DLD1 (cell line): Measurements from ENCODE around the gene BRINP2.
"Not testable (repeated sequence)": the region's sequence is repeated elsewhere in the genome, so short reads cannot be mapped to it uniquely, and the experiment has no call there.

ENCODE experiments used
- in situ Hi-C: cut with HindIII; loops from 2 replicates; pipeline ENCODE4 v1.10.0; 2017; ENCODE audit warnings: low sequenced_read_pairs

BRINP2 gene

DNA sequence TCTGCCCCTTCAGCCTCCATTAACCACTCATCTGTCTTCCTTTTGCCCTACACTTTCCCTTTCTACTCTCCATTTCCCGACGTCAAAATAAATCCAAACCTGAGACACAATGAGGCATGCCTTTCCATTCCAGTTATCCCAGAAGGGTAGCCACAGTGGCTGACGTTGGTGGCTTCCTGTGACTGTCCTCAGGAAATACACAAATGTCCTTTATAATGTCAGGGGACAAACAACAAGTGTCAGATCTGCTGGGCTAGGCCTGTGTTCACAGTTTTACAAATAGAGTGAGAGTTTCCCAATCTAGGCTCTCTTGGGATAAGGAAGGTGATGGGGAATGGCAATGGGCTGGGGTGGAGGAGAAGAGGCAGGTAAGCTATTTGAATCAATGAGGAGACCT, 135.3 kb downstream of the BRINP2 start:
- in situ Hi-C loops: no loop called here

DNA sequence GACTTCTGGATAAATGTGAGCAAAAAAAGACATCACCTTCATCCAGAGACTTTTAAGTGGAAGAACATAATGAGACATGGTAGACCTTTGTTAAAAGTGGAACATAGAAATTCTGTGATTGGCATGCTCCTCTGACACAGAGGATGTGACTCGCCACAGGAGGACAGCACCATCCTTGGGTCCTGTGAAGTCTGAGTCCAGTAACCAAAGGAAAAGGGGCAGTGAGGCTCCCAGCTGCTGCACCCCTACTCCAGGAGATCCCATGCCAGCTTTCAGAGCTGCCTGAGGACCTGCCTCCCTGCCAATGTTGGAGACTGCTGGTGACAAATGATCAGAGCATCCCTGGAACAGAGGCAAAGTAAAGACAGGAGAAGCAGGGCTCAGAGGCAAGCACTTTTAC, 136.2 kb downstream of the BRINP2 start:
- in situ Hi-C loops: no loop called here

DNA sequence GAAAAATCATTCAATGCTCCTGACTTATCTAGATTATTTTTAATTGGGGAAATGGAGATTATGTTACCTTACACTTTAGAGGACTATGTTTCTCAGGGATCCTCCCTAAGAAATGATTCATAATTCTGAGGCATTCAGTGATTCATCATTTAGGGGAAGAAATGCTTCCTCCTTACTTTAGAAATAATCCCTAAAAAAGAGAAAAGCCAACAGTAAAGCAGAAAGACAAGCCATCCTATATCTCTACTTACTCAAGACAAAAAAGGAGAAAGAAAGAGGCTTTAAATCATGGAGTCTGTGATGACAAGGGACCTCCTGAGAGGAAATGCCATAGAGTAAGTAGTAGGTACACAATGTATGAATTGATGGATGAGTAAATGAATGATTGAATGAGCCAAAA, 137.0 kb downstream of the BRINP2 start:
- in situ Hi-C loops: no loop called here

DNA sequence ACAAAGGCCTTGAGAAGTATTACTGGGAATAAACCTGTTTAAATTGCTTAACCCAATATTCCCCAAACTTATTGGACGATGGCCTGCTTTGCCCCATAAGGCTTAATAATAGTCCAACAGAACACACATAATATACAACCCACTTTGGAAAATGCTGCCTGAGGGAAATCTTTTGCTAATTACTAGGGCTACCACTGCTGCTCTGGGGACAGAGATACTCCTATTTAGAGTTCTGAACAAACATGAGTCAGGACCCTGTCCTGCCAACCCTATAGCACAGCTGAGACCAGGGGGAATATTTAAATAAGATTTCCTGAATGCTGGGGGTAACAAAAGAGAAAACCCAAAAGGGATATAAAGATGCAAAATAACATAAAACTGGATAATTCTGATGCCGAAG, 139.1 kb downstream of the BRINP2 start:
- in situ Hi-C loops: no loop called here

DNA sequence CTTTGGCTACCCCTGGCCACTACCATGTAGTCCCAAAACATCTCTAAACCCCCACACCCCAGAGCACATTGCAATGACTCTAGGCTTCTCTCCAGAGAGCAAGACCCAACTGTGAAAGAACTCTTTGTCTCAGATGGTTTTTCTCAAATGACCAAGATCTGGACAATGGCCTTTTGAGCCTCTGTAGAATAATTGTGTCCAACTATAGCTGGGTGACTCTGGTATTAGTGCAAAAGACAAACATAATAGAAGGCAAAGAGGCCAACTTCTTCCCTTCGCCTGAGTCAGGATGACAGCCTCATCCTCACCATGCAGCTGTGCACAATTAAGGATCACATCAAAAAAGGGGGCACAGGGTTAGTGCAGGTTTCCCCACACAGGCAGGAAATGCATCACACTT, 139.6 kb downstream of the BRINP2 start:
- in situ Hi-C loops: no loop called here

DNA sequence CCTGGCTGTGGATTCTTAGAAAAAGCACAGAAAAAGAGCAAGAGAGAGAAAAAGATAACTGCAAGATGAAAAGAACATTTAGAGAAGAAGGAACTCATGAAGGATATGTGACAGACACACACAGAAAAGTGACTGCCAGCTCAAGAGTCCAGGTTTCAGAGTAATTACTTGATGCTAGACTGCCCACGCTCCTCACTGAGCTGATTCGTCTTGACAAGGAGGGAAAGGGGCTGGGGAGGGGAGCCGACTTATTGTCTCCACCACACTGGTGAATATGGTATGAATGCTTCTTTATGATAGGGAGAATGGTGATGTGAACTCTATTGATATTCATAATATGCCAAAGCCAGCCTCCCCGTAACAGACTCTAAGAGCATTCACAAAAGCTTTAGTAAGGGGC, 140.4 kb downstream of the BRINP2 start:
- in situ Hi-C loops: no loop called here

DNA sequence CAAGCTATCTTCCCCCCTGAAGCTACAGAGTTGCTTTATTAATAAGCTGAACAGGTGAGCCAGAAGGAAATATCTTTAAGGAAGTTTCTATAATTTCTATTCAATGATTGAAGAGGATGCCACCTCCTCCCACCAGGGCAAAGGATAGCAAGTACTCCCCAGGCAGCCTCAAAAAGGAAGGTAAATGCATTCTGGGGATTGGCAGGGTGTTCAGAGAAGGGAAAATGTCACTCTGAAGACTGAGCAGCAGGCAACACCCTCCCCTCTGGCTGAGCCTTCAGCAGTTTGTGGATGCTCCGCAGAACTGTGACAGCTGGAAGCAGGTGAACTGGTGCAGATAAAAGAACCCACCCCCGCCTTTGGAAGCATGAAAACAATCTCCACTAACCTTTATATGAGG, 140.8 kb downstream of the BRINP2 start:
- in situ Hi-C loops: no loop called here

DNA sequence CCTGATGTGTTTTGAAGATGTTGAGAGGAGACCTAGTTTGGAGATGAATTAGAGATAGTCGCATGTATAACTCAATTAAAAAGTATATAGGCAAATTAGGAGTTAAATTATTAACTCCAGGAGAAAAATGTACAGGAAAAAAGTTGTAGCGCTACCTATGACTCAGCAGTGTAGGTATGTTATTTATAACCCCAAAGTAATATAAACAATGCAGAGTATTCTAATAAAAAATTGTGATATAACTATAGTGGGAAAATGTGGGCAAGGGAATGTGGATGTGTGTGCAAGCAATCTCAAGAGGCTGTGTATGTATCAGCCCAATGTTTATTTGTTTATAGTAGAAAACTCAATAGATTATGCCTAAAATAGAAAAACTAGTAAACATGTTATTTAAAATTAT, 144.5 kb downstream of the BRINP2 start:
- in situ Hi-C loops: no loop called here

DNA sequence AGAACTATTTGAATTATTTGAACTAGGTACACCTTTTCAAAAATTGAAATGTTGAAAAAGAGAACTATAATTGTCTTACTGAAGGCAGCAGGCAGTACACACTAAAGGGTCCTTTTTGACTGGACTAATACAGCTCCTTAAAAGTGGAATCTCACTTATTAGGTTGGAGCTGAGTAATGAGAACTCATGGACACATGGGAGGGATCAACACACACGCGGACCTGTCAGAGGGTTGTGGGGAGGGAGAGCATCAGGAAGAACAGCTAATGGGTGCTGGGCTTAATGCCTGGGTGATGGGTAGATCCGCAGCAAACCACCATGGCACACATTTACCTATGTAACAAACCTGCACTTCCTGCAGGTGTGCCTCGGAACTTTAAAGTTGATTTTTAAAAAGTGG, 145.0 kb downstream of the BRINP2 start:
- in situ Hi-C loops: no loop called here

DNA sequence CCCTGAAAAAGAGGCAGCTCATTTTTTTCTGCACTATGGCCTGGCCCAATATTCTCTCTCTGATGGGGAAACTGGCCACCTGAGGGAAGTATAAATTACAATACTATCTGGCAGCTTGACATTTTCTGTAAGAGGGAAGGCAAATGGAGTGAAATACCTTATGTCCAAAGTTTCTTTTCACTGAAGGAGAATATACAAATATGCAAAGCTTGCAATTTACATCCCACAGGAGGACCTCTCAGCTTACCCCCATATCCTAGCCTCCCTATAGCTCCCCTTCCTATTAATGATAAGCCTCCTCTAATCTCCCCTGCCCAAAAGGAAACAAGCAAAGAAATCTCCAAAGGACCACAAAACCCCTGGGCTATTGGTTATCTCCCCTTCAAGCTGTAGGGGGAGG, 150.7 kb downstream of the BRINP2 start:
- in situ Hi-C loops: not testable (repeated sequence)

DNA sequence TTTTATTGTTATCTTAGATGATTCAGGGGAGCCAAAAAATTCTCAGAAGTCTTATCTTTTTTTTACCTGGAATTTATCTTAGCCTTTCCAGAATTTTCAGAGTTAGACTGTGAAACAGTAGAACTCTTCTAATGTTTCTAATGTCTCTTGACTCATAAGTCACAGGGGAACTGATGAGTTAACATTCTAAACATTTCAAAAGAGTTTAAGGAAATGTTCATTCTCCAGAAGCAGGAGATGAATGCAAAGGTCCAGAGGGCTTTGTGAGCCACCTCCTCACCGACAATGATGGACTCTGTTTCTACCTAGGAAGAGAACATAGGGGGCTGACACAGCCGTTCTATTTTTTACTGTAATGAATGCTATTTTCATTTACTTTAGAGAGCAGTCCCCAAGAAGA, 157.5 kb downstream of the BRINP2 start:
- in situ Hi-C loops: no loop called here

DNA sequence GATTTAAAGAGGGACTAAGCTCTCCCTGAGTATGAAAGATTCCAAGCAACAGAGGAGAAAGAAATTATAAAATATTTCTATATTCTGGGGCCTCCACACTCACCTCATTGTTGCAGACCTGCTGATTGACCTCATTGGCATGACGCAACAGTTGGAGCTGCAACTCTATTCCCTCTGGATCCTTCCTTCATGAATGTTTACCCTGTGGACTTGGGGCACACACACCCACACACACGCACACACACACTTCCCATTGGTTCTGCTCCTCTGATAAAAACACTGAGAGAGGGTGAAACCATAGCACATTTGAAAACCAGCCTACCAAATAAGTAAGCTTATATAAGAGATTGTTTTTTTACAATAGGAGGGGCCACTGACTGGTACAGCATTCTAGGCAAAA, 159.1 kb downstream of the BRINP2 start:
- in situ Hi-C loops: no loop called here
